ENCODE measurements around the gene C19orf38.

DNA sequence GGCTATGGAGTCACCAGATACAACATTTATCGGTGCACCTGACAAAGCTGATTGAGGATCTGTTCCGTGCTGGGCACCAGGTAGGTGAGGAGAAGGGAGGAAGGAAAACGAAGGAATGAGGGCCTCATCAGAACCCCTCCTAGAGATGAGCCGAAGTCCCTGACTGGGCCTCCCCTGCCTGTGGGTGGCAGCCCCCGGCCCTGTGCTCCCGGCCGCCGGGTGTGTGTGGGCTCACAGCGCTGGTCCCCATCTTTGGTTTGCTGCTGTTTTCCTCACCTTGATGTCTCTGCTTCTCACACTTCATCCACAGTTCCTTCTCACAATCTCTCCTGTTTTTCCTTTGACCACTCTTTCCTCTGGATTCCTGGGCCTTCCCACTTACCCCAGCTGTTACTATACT, 45.0 kb upstream of the C19orf38 start:
- TF ChIP-seq, protein P1, sequence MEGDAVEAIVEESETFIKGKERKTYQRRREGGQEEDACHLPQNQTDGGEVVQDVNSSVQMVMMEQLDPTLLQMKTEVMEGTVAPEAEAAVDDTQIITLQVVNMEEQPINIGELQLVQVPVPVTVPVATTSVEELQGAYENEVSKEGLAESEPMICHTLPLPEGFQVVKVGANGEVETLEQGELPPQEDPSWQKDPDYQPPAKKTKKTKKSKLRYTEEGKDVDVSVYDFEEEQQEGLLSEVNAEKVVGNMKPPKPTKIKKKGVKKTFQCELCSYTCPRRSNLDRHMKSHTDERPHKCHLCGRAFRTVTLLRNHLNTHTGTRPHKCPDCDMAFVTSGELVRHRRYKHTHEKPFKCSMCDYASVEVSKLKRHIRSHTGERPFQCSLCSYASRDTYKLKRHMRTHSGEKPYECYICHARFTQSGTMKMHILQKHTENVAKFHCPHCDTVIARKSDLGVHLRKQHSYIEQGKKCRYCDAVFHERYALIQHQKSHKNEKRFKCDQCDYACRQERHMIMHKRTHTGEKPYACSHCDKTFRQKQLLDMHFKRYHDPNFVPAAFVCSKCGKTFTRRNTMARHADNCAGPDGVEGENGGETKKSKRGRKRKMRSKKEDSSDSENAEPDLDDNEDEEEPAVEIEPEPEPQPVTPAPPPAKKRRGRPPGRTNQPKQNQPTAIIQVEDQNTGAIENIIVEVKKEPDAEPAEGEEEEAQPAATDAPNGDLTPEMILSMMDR (IDR thresholded peaks at IDR 0.05; ENCODE audit: low read length), result no peak
- no peak for TF ChIP-seq EZH2 (IDR thresholded peaks at IDR 0.05; ENCODE audit: borderline replicate concordance, low read length)

Measured in OCI-LY1 (cell line).